CD8-positive, alpha-beta memory T cell (primary cell): ENCODE data around the gene SPPL3. TPM values are rescaled to one million over a fixed set of nuclear protein-coding genes. Genes with fewer than 3 reads are reported as not detected.

Experiments used
- CTCF ChIA-PET: fragments of 350-600 bp; sonication (Branson Sonifier 250); formaldehyde crosslinking; loops from one replicate; lab custom pipeline; 2021; ENCODE audit warnings: antibody characterized with exemption; lab: Charles Lee
- POLR2A ChIA-PET: fragments of 350-600 bp; sonication (Branson Sonifier 250); formaldehyde crosslinking; loops from one replicate; lab custom pipeline; 2021; ENCODE audit warnings: antibody characterized with exemption; lab: Charles Lee
- DNase-seq, 5 donors: peaks; one replicate each; pipeline versions ENCODE4 v3.0.0 to v3.0.0-alpha.2; 2020 to 2022; ENCODE audit warnings: mixed read lengths in 1 of 5
- H3K27ac ChIP-seq: one replicate; pipeline ENCODE4 v1.7.0; 2013; ENCODE audit warnings: low read depth, mild to moderate bottlenecking, low read length, moderate library complexity
- H3K27me3 ChIP-seq: 2 replicates; pipeline ENCODE4 v1.7.0; 2013; ENCODE audit warnings: low read length, mild to moderate bottlenecking; ENCODE audit not compliant: insufficient read depth, poor library complexity, severe bottlenecking
- H3K36me3 ChIP-seq: 2 replicates; pipeline ENCODE4 v1.7.0; 2013; ENCODE audit warnings: mild to moderate bottlenecking, low read length, moderate library complexity; ENCODE audit not compliant: insufficient read depth
- H3K4me1 ChIP-seq: 2 replicates; pipeline ENCODE4 v1.7.0; 2013; ENCODE audit warnings: mild to moderate bottlenecking, low read length, moderate library complexity; ENCODE audit not compliant: insufficient read depth
- H3K4me3 ChIP-seq: 2 replicates; pipeline ENCODE4 v1.7.0; 2013; ENCODE audit warnings: mild to moderate bottlenecking, low read length
- H3K9me3 ChIP-seq: 2 replicates; pipeline ENCODE4 v1.7.0; 2013; ENCODE audit warnings: mild to moderate bottlenecking, low read length
- H3K27ac Mint-ChIP-seq, 8 donors: one replicate each; pipeline ENCODE4 v1.8.0; 2020 to 2021; ENCODE audit warnings: mixed read lengths in 8 of 8, mild to moderate bottlenecking in 6 of 8, inconsistent platforms in 3 of 8, moderate library complexity in 3 of 8
- H3K27me3 Mint-ChIP-seq, 2 donors: one replicate each; pipeline ENCODE4 v1.8.0; 2020 to 2021; ENCODE audit warnings: mixed read lengths in 2 of 2, mild to moderate bottlenecking in 1 of 2, moderate library complexity in 1 of 2
- H3K36me3 Mint-ChIP-seq, 3 donors: one replicate each; pipeline ENCODE4 v1.8.0; 2020 to 2021; ENCODE audit warnings: mixed read lengths in 3 of 3, inconsistent platforms in 1 of 3, mild to moderate bottlenecking in 1 of 3
- H3K4me1 Mint-ChIP-seq, 3 donors: one replicate each; pipeline ENCODE4 v1.8.0; 2020 to 2021; ENCODE audit warnings: mixed read lengths in 3 of 3, inconsistent platforms in 1 of 3, mild to moderate bottlenecking in 1 of 3
- H3K4me3 Mint-ChIP-seq, 7 donors: one replicate each; pipeline ENCODE4 v1.8.0; 2020 to 2021; ENCODE audit warnings: mixed read lengths in 7 of 7, mild to moderate bottlenecking in 6 of 7, moderate library complexity in 4 of 7, inconsistent platforms in 2 of 7
- H3K9me3 Mint-ChIP-seq, 5 donors: one replicate each; pipeline ENCODE4 v1.8.0; 2020 to 2022; ENCODE audit warnings: mixed read lengths in 5 of 5, mild to moderate bottlenecking in 3 of 5, moderate library complexity in 2 of 5, inconsistent platforms in 1 of 5
- polyA plus RNA-seq: library from polyadenylated mRNA; unstranded; fragments of 300-500 nt; fragmentation: Illumina TruSeq; gene quantifications from one replicate; pipeline ENCODE4 v1.2.3, GENCODE V29; 2021
- total RNA-seq, 2 experiments: library from RNA; stranded (reverse); gene quantifications; one replicate each; pipeline ENCODE4 v1.2.3, GENCODE V29; 2021

Gene SPPL3
- total and polyA plus RNA-seq, 3 experiments from 2014 or later: 33.1 to 35.6 (median 34.9) TPM

- POLR2A ChIA-PET: interaction anchor here (0.6 kb wide), 1 partner anchor 199 kb away, joined by 3 read pairs; no protein-coding TSS in a partner anchor
- no peak for DNase-seq
- CTCF ChIA-PET: interaction anchor here (0.8 to 0.9 kb wide), 2 partner anchors 31 to 152 kb away, joined by 3 read pairs; no protein-coding TSS in a partner anchor
These were observed 37.3 kb upstream of the SPPL3 start for GRCh38 chr12:120941412-120941811.

DNA sequence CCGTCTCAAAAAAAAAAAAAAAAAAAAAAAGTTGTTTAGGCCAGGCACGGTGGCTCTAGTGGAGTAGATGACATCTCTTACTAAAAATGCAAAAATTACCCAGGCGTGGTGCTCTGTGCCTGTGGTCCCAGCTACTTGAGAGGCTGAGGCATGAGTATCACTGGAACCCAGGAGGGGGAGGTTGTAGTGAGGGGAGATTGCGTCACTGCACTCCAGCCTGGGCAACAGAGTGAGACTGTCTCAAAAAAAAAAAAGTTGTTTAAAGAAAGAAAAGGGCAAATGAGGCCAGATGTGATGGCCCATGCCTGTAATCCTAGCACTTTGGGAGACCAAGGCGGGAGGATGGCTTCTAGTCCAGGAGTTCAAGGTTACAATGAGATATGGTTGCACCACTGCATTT, 36.6 kb upstream of the SPPL3 start:
- Mint-ChIP-seq H3K36me3 (no peaks in the 10 kb centered on the region), H3K4me1 (peaks cover 0 to 4% (median 2%) of the 10 kb centered on the region in 3 donors), H3K27ac (peak overlapping the region in 1 of 8 donors; percentile 6), H3K9me3 (peaks cover 0 to 2% (median 0%) of the 10 kb centered on the region in 5 donors), H3K27me3 (peaks cover 11 to 16% of the 10 kb centered on the region in 2 donors), H3K4me3 (no peak overlapping the region)
- Histone ChIP-seq H3K4me3 (no peak overlapping the region), H3K4me1 (no peaks in the 10 kb centered on the region), H3K27ac (no peak overlapping the region), H3K9me3 (no peaks in the 10 kb centered on the region), H3K27me3 (no peaks in the 10 kb centered on the region), H3K36me3 (no peaks in the 10 kb centered on the region)
- DNase-seq: no peak
- ChIA-PET CTCF (no interaction called here), POLR2A (interaction anchor here (0.6 kb wide), 1 partner anchor 199 kb away, joined by 3 read pairs; no protein-coding TSS in a partner anchor)

More at GRCh38 chr12:120941412-120941811, 37.3 kb upstream of the SPPL3 start:
- Histone ChIP-seq H3K36me3 (no peaks in the 10 kb centered on the region), H3K9me3 (no peaks in the 10 kb centered on the region), H3K4me1 (no peaks in the 10 kb centered on the region), H3K4me3 (no peak overlapping the region), H3K27me3 (no peaks in the 10 kb centered on the region), H3K27ac (no peak overlapping the region)
- no peak overlapping the region for H3K4me3 Mint-ChIP-seq
- peaks cover 0 to 2% (median 0%) of the 10 kb centered on the region in 5 donors for H3K9me3 Mint-ChIP-seq
- peak overlapping the region in 1 of 8 donors; percentile 6 for H3K27ac Mint-ChIP-seq
- no peaks in the 10 kb centered on the region for H3K36me3 Mint-ChIP-seq
- H3K4me1 Mint-ChIP-seq: peaks cover 0 to 4% (median 2%) of the 10 kb centered on the region in 3 donors
- H3K27me3 Mint-ChIP-seq: peaks cover 9 to 16% of the 10 kb centered on the region in 2 donors

- Histone ChIP-seq H3K27ac (no peak overlapping the region), H3K9me3 (no peaks in the 10 kb centered on the region), H3K27me3 (no peaks in the 10 kb centered on the region), H3K4me1 (no peaks in the 10 kb centered on the region), H3K4me3 (no peak overlapping the region), H3K36me3 (no peaks in the 10 kb centered on the region)
- Mint-ChIP-seq H3K4me1 (peaks cover 0 to 4% (median 2%) of the 10 kb centered on the region in 3 donors), H3K9me3 (no peaks in the 10 kb centered on the region), H3K4me3 (no peak overlapping the region), H3K36me3 (no peaks in the 10 kb centered on the region), H3K27ac (no peak overlapping the region), H3K27me3 (peaks cover 11 to 16% of the 10 kb centered on the region in 2 donors)
- no peak for DNase-seq
- ChIA-PET POLR2A (no interaction called here), CTCF (interaction anchor here (1.6 to 1.8 kb wide), 2 partner anchors 32 to 120 kb away, joined by 5 to 7 read pairs; no protein-coding TSS in a partner anchor)
These were observed 35.8 kb upstream of the SPPL3 start for GRCh38 chr12:120940006-120940405.

- Histone ChIP-seq H3K4me1 (no peaks in the 10 kb centered on the region), H3K27me3 (no peaks in the 10 kb centered on the region), H3K36me3 (no peaks in the 10 kb centered on the region), H3K4me3 (no peak overlapping the region), H3K9me3 (no peaks in the 10 kb centered on the region), H3K27ac (no peak overlapping the region)
- H3K9me3 Mint-ChIP-seq: no peaks in the 10 kb centered on the region
- ChIA-PET POLR2A (no interaction called here), CTCF (interaction anchor here (1.6 to 1.8 kb wide), 2 partner anchors 32 to 120 kb away, joined by 5 to 7 read pairs; no protein-coding TSS in a partner anchor)
- H3K27ac Mint-ChIP-seq: peak overlapping the region in 1 of 8 donors; percentile 69
- no peak overlapping the region for H3K4me3 Mint-ChIP-seq
- peaks cover 0 to 1% (median under 1%) of the 10 kb centered on the region in 3 donors for H3K4me1 Mint-ChIP-seq
- no peak for DNase-seq
- no peaks in the 10 kb centered on the region for H3K36me3 Mint-ChIP-seq
- peaks cover 12 to 16% of the 10 kb centered on the region in 2 donors for H3K27me3 Mint-ChIP-seq
These were observed 35.4 kb upstream of the SPPL3 start for GRCh38 chr12:120939523-120939922.

DNA sequence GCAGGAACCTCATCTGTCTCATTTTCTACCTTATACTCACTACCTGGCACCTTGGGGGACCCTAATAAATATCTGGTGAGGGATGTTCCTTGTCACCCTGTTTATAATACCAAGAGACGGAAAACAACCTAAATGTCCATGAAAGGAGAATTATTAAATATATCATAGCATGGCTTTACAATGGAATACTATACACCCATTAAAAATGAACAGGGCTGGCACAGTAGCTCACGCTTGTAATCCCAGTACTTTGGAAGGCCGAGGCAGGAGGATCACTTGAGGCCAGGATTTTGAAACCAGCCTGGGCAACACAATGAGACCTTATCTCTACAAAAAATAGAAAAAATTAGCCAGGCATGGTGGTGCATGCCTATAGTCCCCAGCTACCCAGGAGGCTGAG, 34.3 kb upstream of the SPPL3 start:
- Histone ChIP-seq H3K27me3 (no peaks in the 10 kb centered on the region), H3K36me3 (no peaks in the 10 kb centered on the region), H3K9me3 (no peaks in the 10 kb centered on the region), H3K27ac (no peak overlapping the region), H3K4me3 (no peak overlapping the region), H3K4me1 (no peaks in the 10 kb centered on the region)
- no peaks in the 10 kb centered on the region for H3K36me3 Mint-ChIP-seq
- CTCF ChIA-PET: interaction anchor here (1.4 to 1.8 kb wide), 3 partner anchors 34 to 171 kb away, joined by 3 to 7 read pairs (median 5); no protein-coding TSS in a partner anchor
- H3K9me3 Mint-ChIP-seq: no peaks in the 10 kb centered on the region
- no peak overlapping the region for H3K27ac Mint-ChIP-seq
- H3K4me3 Mint-ChIP-seq: no peak overlapping the region
- H3K27me3 Mint-ChIP-seq: peaks cover 13 to 16% of the 10 kb centered on the region in 2 donors
- no peak for DNase-seq
- H3K4me1 Mint-ChIP-seq: no peaks in the 10 kb centered on the region
- POLR2A ChIA-PET: no interaction called here

DNA sequence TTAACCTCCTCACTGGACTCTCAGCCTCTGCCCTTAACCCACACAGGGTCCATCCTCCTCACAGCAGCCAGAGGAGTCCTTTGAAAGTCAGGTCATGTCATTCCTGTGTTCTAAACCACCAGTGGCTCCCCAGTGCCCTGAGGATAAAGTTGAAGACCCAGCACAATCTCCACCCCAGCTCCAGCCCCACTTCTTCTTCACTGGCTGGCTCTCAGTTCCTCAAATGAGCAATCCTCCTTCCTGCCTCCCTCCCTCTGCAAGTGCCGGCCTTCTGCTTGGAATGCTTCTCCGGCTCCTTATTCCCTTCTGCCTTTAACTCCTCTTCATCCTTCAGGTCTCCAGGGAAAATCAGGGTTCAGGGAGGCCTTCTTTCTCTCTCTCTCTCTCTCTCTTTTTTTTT, 32.0 kb upstream of the SPPL3 start:
- no peak for DNase-seq
- POLR2A ChIA-PET: no interaction called here
- Mint-ChIP-seq H3K27ac (no peak overlapping the region), H3K4me1 (no peaks in the 10 kb centered on the region), H3K36me3 (no peaks in the 10 kb centered on the region), H3K27me3 (peaks cover 11 to 19% of the 10 kb centered on the region in 2 donors), H3K4me3 (no peak overlapping the region), H3K9me3 (no peaks in the 10 kb centered on the region)
- Histone ChIP-seq H3K27ac (no peak overlapping the region), H3K9me3 (no peaks in the 10 kb centered on the region), H3K4me1 (no peaks in the 10 kb centered on the region), H3K27me3 (no peaks in the 10 kb centered on the region), H3K4me3 (no peak overlapping the region), H3K36me3 (no peaks in the 10 kb centered on the region)
- CTCF ChIA-PET: interaction anchor here (1.0 kb wide), 1 partner anchor 9 kb away, joined by 4 read pairs; no protein-coding TSS in a partner anchor

- no peak overlapping the region for H3K27ac Mint-ChIP-seq
- no peaks in the 10 kb centered on the region for H3K4me1 ChIP-seq
These were observed 29.6 kb upstream of the SPPL3 start for GRCh38 chr12:120933786-120934185.

DNA sequence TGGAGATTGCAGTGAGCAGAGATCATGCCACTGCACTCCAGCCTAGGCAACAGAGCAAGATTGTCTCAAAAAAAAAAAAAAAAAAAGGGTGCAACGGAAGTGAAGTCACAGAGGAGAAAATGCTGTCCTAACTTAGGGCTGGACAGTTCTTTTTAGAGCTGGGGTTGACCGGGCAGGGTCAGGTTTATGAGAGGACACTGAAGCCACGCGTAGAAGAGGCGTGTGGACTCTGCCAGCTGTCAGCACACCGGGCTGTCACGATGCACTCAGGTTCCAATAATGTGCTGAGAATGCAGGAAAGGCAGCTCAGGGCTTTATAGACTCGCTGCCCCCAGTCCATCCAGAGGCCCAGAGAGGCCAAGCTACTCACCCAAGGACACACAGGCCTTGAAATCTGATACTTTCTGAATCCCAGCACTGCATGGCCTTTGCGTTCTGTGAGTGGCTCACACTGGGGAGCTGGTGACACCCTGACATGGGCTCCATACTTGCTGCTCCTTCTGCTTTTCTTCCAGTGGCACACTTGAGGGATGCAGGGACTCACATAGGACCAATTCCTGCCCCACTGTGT, 28.9 kb upstream of the SPPL3 start:
- H3K4me1 Mint-ChIP-seq: no peaks in the 10 kb centered on the region
- Histone ChIP-seq H3K9me3 (no peaks in the 10 kb centered on the region), H3K4me3 (no peak overlapping the region), H3K4me1 (no peaks in the 10 kb centered on the region), H3K27ac (no peak overlapping the region), H3K36me3 (no peaks in the 10 kb centered on the region), H3K27me3 (no peaks in the 10 kb centered on the region)
- H3K4me3 Mint-ChIP-seq: no peak overlapping the region
- no peaks in the 10 kb centered on the region for H3K9me3 Mint-ChIP-seq
- ChIA-PET POLR2A (no interaction called here), CTCF (interaction anchor here (1.5 kb wide), 1 partner anchor 39 kb away, joined by 4 read pairs; no protein-coding TSS in a partner anchor)
- no peak overlapping the region for H3K27ac Mint-ChIP-seq
- no peaks in the 10 kb centered on the region for H3K36me3 Mint-ChIP-seq
- peaks cover 8 to 9% of the 10 kb centered on the region in 2 donors for H3K27me3 Mint-ChIP-seq
- no peak for DNase-seq

More at GRCh38 chr12:120933786-120934185, 29.6 kb upstream of the SPPL3 start:
- Histone ChIP-seq H3K36me3 (no peaks in the 10 kb centered on the region), H3K9me3 (no peaks in the 10 kb centered on the region), H3K4me3 (no peak overlapping the region), H3K27ac (no peak overlapping the region), H3K27me3 (no peaks in the 10 kb centered on the region)
- peaks cover 9 to 14% of the 10 kb centered on the region in 2 donors for H3K27me3 Mint-ChIP-seq
- CTCF ChIA-PET: no interaction called here
- no peaks in the 10 kb centered on the region for H3K36me3 Mint-ChIP-seq
- H3K9me3 Mint-ChIP-seq: no peaks in the 10 kb centered on the region
- no peak overlapping the region for H3K4me3 Mint-ChIP-seq
- POLR2A ChIA-PET: interaction anchor here (0.7 kb wide), 1 partner anchor 32 kb away, joined by 3 read pairs; no protein-coding TSS in a partner anchor
- H3K4me1 Mint-ChIP-seq: no peaks in the 10 kb centered on the region
- DNase-seq: no peak
